HepG2 (cell line): ENCODE measurements around the gene PFAS. TPM values are rescaled to one million over a fixed set of nuclear protein-coding genes. Genes with fewer than 3 reads are reported as not detected.

Experiments
- ATAC-seq: fragments of 200-7000 bp; cut with Tn5 transposase; 3 replicates; pipeline ENCODE4 v1.9.1; 2020; ENCODE audit warnings: mild to moderate bottlenecking, moderate library complexity
- BruUV-seq: library from RNA; stranded (reverse); fragments of 400-500 nt; replicated peaks from 2 replicates; lab custom pipeline; 2021; lab: Mats Ljungman, UMichigan
- CTCF ChIA-PET: fragments of 300-600 bp; formaldehyde crosslinking; extraction: SDS; loops from one replicate; lab custom pipeline; 2021; ENCODE audit warnings: low total read pairs, inconsistent platforms, low intra/inter-chr PET ratio; lab: Yijun Ruan, JAX
- POLR2A ChIA-PET: fragments of 350-600 bp; sonication (Branson Sonifier 250); formaldehyde crosslinking; loops from one replicate; lab custom pipeline; 2020; ENCODE audit warnings: antibody characterized with exemption, inconsistent platforms; lab: Yijun Ruan, JAX
- DNase-seq: peaks from one replicate; pipeline ENCODE4 v3.0.0-alpha.2; 2015; ENCODE audit warnings: low spot score
- FAIRE-seq: peaks from 3 replicates; lab custom pipeline; 2011; peaks lifted over from hg19 to GRCh38; lab: Jason Lieb, UNC
- H2AFZ ChIP-seq: one replicate; pipeline ENCODE4 v1.6.1; 2011; ENCODE audit warnings: low read length, inconsistent platforms
- H3K27ac ChIP-seq: fragments of 300-600 bp; 3 replicates; pipeline ENCODE4 v1.8.0; 2011; ENCODE audit warnings: mixed run types, mild to moderate bottlenecking, mixed read lengths, low read length, inconsistent platforms; ENCODE audit not compliant: insufficient read depth; ENCODE audit errors: extremely low read length
- H3K27me3 ChIP-seq, 2 experiments: fragments of 200-600 bp in 1 of 2; 2 replicates in 1 of 2; 3 replicates in 1 of 2; pipeline versions ENCODE4 v1.6.0 to v1.8.0; 2011; ENCODE audit warnings: low read length in 2 of 2, mild to moderate bottlenecking in 2 of 2, moderate library complexity in 2 of 2, inconsistent platforms in 1 of 2; ENCODE audit not compliant: insufficient read depth in 2 of 2, control insufficient read depth in 1 of 2
- H3K36me3 ChIP-seq, 2 experiments: fragments of 200-600 bp in 1 of 2; replicated peaks in 1 of 2; 2 replicates in 1 of 2; 3 replicates in 1 of 2; pipeline versions ENCODE4 v1.5.1 to v1.8.0; 2011; ENCODE audit warnings: low read length in 2 of 2, inconsistent platforms in 1 of 2; ENCODE audit not compliant: insufficient read depth in 2 of 2, control insufficient read depth in 1 of 2
- H3K4me1 ChIP-seq: 2 replicates; pipeline ENCODE4 v1.5.1; 2012; ENCODE audit warnings: low read length, inconsistent platforms; ENCODE audit not compliant: insufficient read depth
- H3K4me2 ChIP-seq: 2 replicates; pipeline ENCODE4 v1.6.0; 2011; ENCODE audit warnings: low read depth, low read length, inconsistent platforms
- H3K4me3 ChIP-seq, 3 experiments: fragments of 200-600 bp in 1 of 3; sonication (generic), shearing (Covaris generic) in 1 of 3; replicated peaks in 1 of 3; 2 replicates each; pipeline ENCODE4 v1.5.1; 2011 to 2016; ENCODE audit warnings: low read length in 3 of 3, inconsistent platforms in 2 of 3, low read depth in 2 of 3, mild to moderate bottlenecking in 2 of 3, control low read depth in 1 of 3, mixed read lengths in 1 of 3; ENCODE audit not compliant: insufficient read depth in 1 of 3
- H3K79me2 ChIP-seq: one replicate; pipeline ENCODE4 v1.6.1; 2011; ENCODE audit warnings: low read length, inconsistent platforms; ENCODE audit not compliant: insufficient read depth
- H3K9ac ChIP-seq: 2 replicates; pipeline ENCODE4 v1.6.0; 2011; ENCODE audit warnings: mild to moderate bottlenecking, low read depth, low read length, inconsistent platforms; ENCODE audit not compliant: insufficient read depth
- H3K9me3 ChIP-seq: 2 replicates; pipeline ENCODE4 v1.5.1; 2012; ENCODE audit warnings: mild to moderate bottlenecking, low read length
- H4K20me1 ChIP-seq: 2 replicates; pipeline ENCODE4 v1.6.0; 2011; ENCODE audit warnings: inconsistent platforms, mild to moderate bottlenecking, low read length, moderate library complexity; ENCODE audit not compliant: insufficient read depth
- KMT2A ChIP-seq: sonication (generic); formaldehyde crosslinking; IDR thresholded peaks from 2 replicates; pipeline ENCODE4 v1.4.0; 2020; ENCODE audit warnings: missing genetic modification reagents
- MAFF ChIP-seq: IDR thresholded peaks from 2 replicates; pipeline ENCODE4 v1.6.1; 2011; ENCODE audit warnings: low read depth, low read length, improper control_type of control experiment
- MBNL3 ChIP-seq: fragments of 250-450 bp; sonication (Bioruptor Pico); conservative IDR thresholded peaks from 2 replicates; pipeline ENCODE4 v1.8.0; 2022; ENCODE audit warnings: mild to moderate bottlenecking, inconsistent platforms
- RAD21 ChIP-seq: fragments of 450-650 bp; formaldehyde crosslinking; IDR thresholded peaks from 2 replicates; pipeline ENCODE4 v1.5.0; 2020; ENCODE audit warnings: mild to moderate bottlenecking
- ZFP62 ChIP-seq: sonication (generic); formaldehyde crosslinking; IDR thresholded peaks from 2 replicates; pipeline ENCODE4 v1.4.0; 2020; ENCODE audit warnings: missing genetic modification reagents
- ZNF264 ChIP-seq: sonication (generic); formaldehyde crosslinking; IDR thresholded peaks from 2 replicates; pipeline ENCODE4 v1.4.0; 2020; ENCODE audit warnings: missing genetic modification reagents
- WGBS: methylation state at CpG from one replicate; pipeline ENCODE4 v1.1.6; 2017; ENCODE audit warnings: low lambda C conversion rate; 5-methylcytosine and 5-hydroxymethylcytosine counted together
- in situ Hi-C: cut with HindIII; loops from 2 replicates; pipeline ENCODE4 v1.10.0; 2017; ENCODE audit warnings: low pct_unique_long_range_greater_than_20kb; ENCODE audit not compliant: extremely low pct_ligation_motif_present
- intact Hi-C: fragments of 100-400 bp; cut with micrococcal nuclease; formaldehyde crosslinking; loops from one replicate; pipeline ENCODE4 v1.10.0; 2022; ENCODE audit not compliant: unreplicated experiment
- polyA plus RNA-seq, 8 experiments: library from polyadenylated mRNA; depleted of rRNA in 3 of 8; stranded (reverse) in 7 of 8; unstranded in 1 of 8; fragments of >200 nt; fragmentation: Illumina TruSeq in 4 of 8; extraction: Trizol in 4 of 8; gene quantifications; 2 replicates each; pipeline versions ENCODE4 v1.2.1 to v1.2.3, GENCODE V29; 2011 to 2016; ENCODE audit warnings: low read depth in 4 of 8, missing spikeins in 1 of 8, mixed read lengths in 1 of 8; ENCODE audit not compliant: insufficient read depth in 1 of 8
- total RNA-seq, 5 experiments: library from RNA; depleted of rRNA; stranded (reverse); fragments of >200 nt; fragmentation: Illumina TruSeq; extraction: Trizol; gene quantifications; 2 replicates each; pipeline ENCODE4 v1.2.3, GENCODE V29; 2016; ENCODE audit warnings: low read depth in 1 of 5
- TF ChIP-seq, protein P1 (sequence below): sonication (generic); formaldehyde crosslinking; IDR thresholded peaks from 2 replicates; pipeline ENCODE4 v1.4.0; 2020; ENCODE audit warnings: missing genetic modification reagents
- TF ChIP-seq, protein P2 (sequence below): sonication (generic); formaldehyde crosslinking; IDR thresholded peaks from 2 replicates; pipeline ENCODE4 v1.9.0; 2021; ENCODE audit warnings: missing genetic modification reagents, mild to moderate bottlenecking, borderline replicate concordance

The PFAS gene
- total and polyA plus RNA-seq, 2 of the 13 experiments (the other 11 are each of a cell fraction or from before 2014, with no cell fraction given): 49.4 to 58.2 TPM

DNA sequence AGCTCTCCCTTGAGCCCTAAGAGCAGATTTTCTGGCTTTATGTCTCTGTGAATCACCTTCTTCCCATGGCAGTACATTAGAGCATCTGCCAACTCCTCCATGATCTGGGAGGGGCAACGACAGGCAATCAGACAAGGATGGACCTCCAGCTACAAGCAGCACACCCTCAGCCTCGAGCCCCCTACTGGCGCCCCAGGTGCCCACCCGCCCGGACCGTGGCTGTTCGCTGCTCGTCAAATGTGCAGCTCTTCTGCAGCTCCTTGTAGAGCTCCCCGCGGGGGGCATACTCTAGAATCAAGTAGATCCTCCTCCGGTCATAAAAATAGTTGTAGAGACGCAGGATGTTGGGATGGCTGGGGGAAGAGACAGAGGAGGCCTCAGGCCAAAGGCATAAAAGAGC, 42.6 kb upstream of the PFAS start:
- no peaks in the 10 kb centered on the region; a peak in 1 of 5 replicates for H3K27me3 ChIP-seq
- H4K20me1 ChIP-seq: no peaks in the 10 kb centered on the region
- DNase-seq (no peak), FAIRE-seq (no peak), ATAC-seq (no peak)
- no peak overlapping the region for H3K27ac ChIP-seq
- no peak overlapping the region for H3K9ac ChIP-seq
- intact Hi-C loops: no loop called here
- H3K4me1 ChIP-seq: peaks cover 14% of the 10 kb centered on the region
- 99% methylated on average over 12 of the region's 12 CpGs for whole genome bisulfite sequencing
- H2AFZ ChIP-seq: no peak overlapping the region
- H3K79me2 ChIP-seq: peaks cover 28% of the 10 kb centered on the region
- BruUV-seq: no TSS peak
- POLR2A ChIA-PET: no interaction called here
- no peak overlapping the region for H3K4me2 ChIP-seq
- CTCF ChIA-PET: no interaction called here
- TF ChIP-seq KMT2A (no peak), MBNL3 (CRISPR knock-in tag) (no peak), RAD21 (CRISPR knock-in tag) (no peak), MAFF (no peak), ZFP62 (no peak), ZNF264 (no peak)
- TF ChIP-seq, protein P1, sequence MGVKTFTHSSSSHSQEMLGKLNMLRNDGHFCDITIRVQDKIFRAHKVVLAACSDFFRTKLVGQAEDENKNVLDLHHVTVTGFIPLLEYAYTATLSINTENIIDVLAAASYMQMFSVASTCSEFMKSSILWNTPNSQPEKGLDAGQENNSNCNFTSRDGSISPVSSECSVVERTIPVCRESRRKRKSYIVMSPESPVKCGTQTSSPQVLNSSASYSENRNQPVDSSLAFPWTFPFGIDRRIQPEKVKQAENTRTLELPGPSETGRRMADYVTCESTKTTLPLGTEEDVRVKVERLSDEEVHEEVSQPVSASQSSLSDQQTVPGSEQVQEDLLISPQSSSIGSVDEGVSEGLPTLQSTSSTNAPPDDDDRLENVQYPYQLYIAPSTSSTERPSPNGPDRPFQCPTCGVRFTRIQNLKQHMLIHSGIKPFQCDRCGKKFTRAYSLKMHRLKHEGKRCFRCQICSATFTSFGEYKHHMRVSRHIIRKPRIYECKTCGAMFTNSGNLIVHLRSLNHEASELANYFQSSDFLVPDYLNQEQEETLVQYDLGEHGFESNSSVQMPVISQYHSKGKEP: no peak
- TF ChIP-seq, protein P2, sequence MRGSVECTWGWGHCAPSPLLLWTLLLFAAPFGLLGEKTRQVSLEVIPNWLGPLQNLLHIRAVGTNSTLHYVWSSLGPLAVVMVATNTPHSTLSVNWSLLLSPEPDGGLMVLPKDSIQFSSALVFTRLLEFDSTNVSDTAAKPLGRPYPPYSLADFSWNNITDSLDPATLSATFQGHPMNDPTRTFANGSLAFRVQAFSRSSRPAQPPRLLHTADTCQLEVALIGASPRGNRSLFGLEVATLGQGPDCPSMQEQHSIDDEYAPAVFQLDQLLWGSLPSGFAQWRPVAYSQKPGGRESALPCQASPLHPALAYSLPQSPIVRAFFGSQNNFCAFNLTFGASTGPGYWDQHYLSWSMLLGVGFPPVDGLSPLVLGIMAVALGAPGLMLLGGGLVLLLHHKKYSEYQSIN (CRISPR knock-in tag): no peak
- no peak overlapping the region for H3K4me3 ChIP-seq
- no peaks in the 10 kb centered on the region for H3K9me3 ChIP-seq
- H3K36me3 ChIP-seq: peaks cover 1 to 37% of the 10 kb centered on the region in 2 experiments; a peak in 4 of 5 replicates
- in situ Hi-C loops: no loop called here
